ENCODE data around the gene ATP9A. TPM values are rescaled to one million over a fixed set of nuclear protein-coding genes. Genes with fewer than 3 reads are reported as not detected.

Gene ATP9A
- total and polyA plus RNA-seq, 2 donors (not counting 3 experiments of a cell fraction or from before 2014, with no cell fraction given) = 20.9 to 41.5 TPM

GRCh38 chr20:51691703-51692102, 76.5 kb downstream of the ATP9A start:
- no peak overlapping the region for H3K4me2 ChIP-seq (ENCODE audit: insufficient read depth, low read length)
- BruUV-seq (replicated peaks) = no TSS peak
- dilution Hi-C loops (cut with MboI; ENCODE audit: extremely low pct_ligation_motif_present, low sequenced_read_pairs) = no loop called here
- H3K9me3 ChIP-seq (replicated peaks; ENCODE audit: control insufficient read depth, insufficient read depth, low read length) = no peaks in the 10 kb centered on the region
- H3K79me2 ChIP-seq (ENCODE audit: control insufficient read depth, insufficient read depth, low read length) = no peaks in the 10 kb centered on the region
- no peak for DNase-seq (ENCODE audit: low read depth, low spot score)
- H3K4me3 ChIP-seq (replicated peaks in 1 of 3; ENCODE audit: insufficient read depth in 1 of 3, low read depth in 1 of 3, low read length in 3 of 3) = no peak overlapping the region
- no peak for FAIRE-seq
- no peaks in the 10 kb centered on the region for H3K27me3 ChIP-seq (ENCODE audit: control insufficient read depth in 2 of 2, insufficient read depth in 2 of 2, low read length in 2 of 2)
- H2AFZ ChIP-seq (ENCODE audit: low read depth, low read length) = no peak overlapping the region
- H4K20me1 ChIP-seq (replicated peaks; ENCODE audit: control insufficient read depth, extremely low read depth, insufficient read depth, low read length) = no peaks in the 10 kb centered on the region
- ChIA-PET POLR2A (no interaction called here), CTCF (no interaction called here)
- no peaks in the 10 kb centered on the region for H3K9me1 ChIP-seq (replicated peaks; ENCODE audit: control insufficient read depth, extremely low read depth, insufficient read depth, low read length)
- H3K27ac ChIP-seq (ENCODE audit: insufficient read depth, low read depth, low read length) = no peak overlapping the region
- no peak for TF ChIP-seq POLR2AphosphoS5 (IDR thresholded peaks at IDR 0.05; ENCODE audit: insufficient read depth, low read depth, low read length)
- no peak for TF ChIP-seq JUN (IDR thresholded peaks at IDR 0.05; ENCODE audit: borderline replicate concordance, insufficient read depth, insufficient read length, low read depth)
- TF ChIP-seq EZH2 (IDR thresholded peaks at IDR 0.05; ENCODE audit: borderline replicate concordance, low read depth, low read length, severe bottlenecking) = no peak
- no peak for TF ChIP-seq CTCF (IDR thresholded peaks at IDR 0.05; ENCODE audit: extremely low read depth in 1 of 2, insufficient read depth in 1 of 2, low read depth in 1 of 2, low read length in 2 of 2)
- TF ChIP-seq FOS (IDR thresholded peaks at IDR 0.05; ENCODE audit: borderline replicate concordance, insufficient read depth, low read length) = no peak
- TF ChIP-seq GATA2 (IDR thresholded peaks at IDR 0.05; ENCODE audit: insufficient read depth, insufficient read length, low read depth, low read length) = no peak
- TF ChIP-seq, protein P1, sequence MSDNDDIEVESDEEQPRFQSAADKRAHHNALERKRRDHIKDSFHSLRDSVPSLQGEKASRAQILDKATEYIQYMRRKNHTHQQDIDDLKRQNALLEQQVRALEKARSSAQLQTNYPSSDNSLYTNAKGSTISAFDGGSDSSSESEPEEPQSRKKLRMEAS (IDR thresholded peaks at IDR 0.05; ENCODE audit: insufficient read depth, insufficient read length) = no peak
- TF ChIP-seq POLR2A (IDR thresholded peaks at IDR 0.05; ENCODE audit: low read depth, low read length) = no peak
- no peak for TF ChIP-seq MYC (IDR thresholded peaks at IDR 0.05; ENCODE audit: low read depth, low read length)
- peaks cover 19% of the 10 kb centered on the region for H3K4me1 ChIP-seq (ENCODE audit: control insufficient read depth, extremely low read depth, insufficient read depth, low read length)
- intact Hi-C loops (cut with micrococcal nuclease) = no loop called here
- no peak overlapping the region for H3K9ac ChIP-seq (replicated peaks; ENCODE audit: extremely low read depth, insufficient read depth, low read length)
- H3K36me3 ChIP-seq (ENCODE audit: control insufficient read depth in 2 of 2, extremely low read depth in 1 of 2, insufficient read depth in 2 of 2, low read length in 2 of 2) = peaks cover 0 to 12% of the 10 kb centered on the region in 2 experiments
